HepG2 (cell line): Measurements from ENCODE around the gene WWP2. TPM values are rescaled to one million over a fixed set of nuclear protein-coding genes. Genes with fewer than 3 reads are reported as not detected.

Source experiments
- FLYWCH1 ChIP-seq: sonication (generic); formaldehyde crosslinking; IDR thresholded peaks from 2 replicates; pipeline ENCODE4 v1.8.1; 2023; ENCODE audit warnings: mild to moderate bottlenecking, missing genetic modification reagents
- IRF2 ChIP-seq: IDR thresholded peaks from 2 replicates; pipeline ENCODE4 v1.6.1; 2018; ENCODE audit warnings: missing genetic modification reagents, missing compliant biosample characterization
- MAFK ChIP-seq, 2 experiments: IDR thresholded peaks in 1 of 2; conservative IDR thresholded peaks in 1 of 2; 2 replicates each; pipeline ENCODE4 v1.6.1; 2011; ENCODE audit warnings: improper control_type of control experiment in 2 of 2, low read length in 2 of 2
- ONECUT2 ChIP-seq: sonication (generic); formaldehyde crosslinking; IDR thresholded peaks from 2 replicates; pipeline ENCODE4 v1.4.0; 2020; ENCODE audit warnings: missing genetic modification reagents
- PITX1 ChIP-seq: sonication (generic); formaldehyde crosslinking; IDR thresholded peaks from 2 replicates; pipeline ENCODE4 v1.5.1; 2020; ENCODE audit warnings: mild to moderate bottlenecking, missing genetic modification reagents
- POLR2AphosphoS5 ChIP-seq: IDR thresholded peaks from 2 replicates; pipeline ENCODE4 v1.6.1; 2012; ENCODE audit warnings: low read depth, low read length
- PPARG ChIP-seq: conservative IDR thresholded peaks from 2 replicates; pipeline ENCODE4 v1.6.1; 2016; ENCODE audit warnings: missing biosample characterization, missing genetic modification reagents
- PRDM10 ChIP-seq: sonication (generic); formaldehyde crosslinking; IDR thresholded peaks from 2 replicates; pipeline ENCODE4 v1.4.0; 2020; ENCODE audit warnings: low read depth, missing genetic modification reagents
- RERE ChIP-seq: IDR thresholded peaks from 2 replicates; pipeline ENCODE4 v1.6.1; 2016; ENCODE audit warnings: low read depth, missing genetic modification reagents, missing compliant biosample characterization
- SMARCC2 ChIP-seq: fragments of 450-650 bp; IDR thresholded peaks from 2 replicates; pipeline ENCODE4 v1.6.1; 2017; ENCODE audit warnings: antibody characterized with exemption, mild to moderate bottlenecking
- SMYD3 ChIP-seq: sonication (generic); formaldehyde crosslinking; IDR thresholded peaks from 2 replicates; pipeline ENCODE4 v1.8.1; 2023; ENCODE audit warnings: mild to moderate bottlenecking, missing genetic modification reagents
- SOX6 ChIP-seq, 2 experiments: fragments of 450-650 bp in 1 of 2; sonication (generic) in 1 of 2; formaldehyde crosslinking in 1 of 2; IDR thresholded peaks; 2 replicates each; pipeline versions ENCODE4 v1.4.0 to v1.6.1; 2017 to 2020; ENCODE audit warnings: antibody characterized with exemption in 1 of 2, mild to moderate bottlenecking in 1 of 2, missing genetic modification reagents in 1 of 2
- ZBTB44 ChIP-seq: sonication (generic); formaldehyde crosslinking; IDR thresholded peaks from 2 replicates; pipeline ENCODE4 v1.4.0; 2020; ENCODE audit warnings: missing genetic modification reagents
- ZFP36L1 ChIP-seq: sonication (generic); formaldehyde crosslinking; IDR thresholded peaks from 2 replicates; pipeline ENCODE4 v1.8.0; 2022; ENCODE audit warnings: mild to moderate bottlenecking, missing genetic modification reagents, moderate library complexity
- ZNF709 ChIP-seq: sonication (generic); formaldehyde crosslinking; IDR thresholded peaks from 2 replicates; pipeline ENCODE4 v1.5.0; 2020; ENCODE audit warnings: mild to moderate bottlenecking, missing genetic modification reagents
- ZNF713 ChIP-seq: sonication (generic); formaldehyde crosslinking; IDR thresholded peaks from 2 replicates; pipeline ENCODE4 v1.4.0; 2020; ENCODE audit warnings: mild to moderate bottlenecking, missing genetic modification reagents
- ZNF724P ChIP-seq: sonication (generic); formaldehyde crosslinking; IDR thresholded peaks from 2 replicates; pipeline ENCODE4 v1.8.0; 2022; ENCODE audit warnings: missing genetic modification reagents, borderline replicate concordance
- polyA plus RNA-seq, 8 experiments: library from polyadenylated mRNA; depleted of rRNA in 3 of 8; stranded (reverse) in 7 of 8; unstranded in 1 of 8; fragments of >200 nt; fragmentation: Illumina TruSeq in 4 of 8; extraction: Trizol in 4 of 8; gene quantifications; 2 replicates each; pipeline versions ENCODE4 v1.2.1 to v1.2.3, GENCODE V29; 2011 to 2016; ENCODE audit warnings: low read depth in 4 of 8, missing spikeins in 1 of 8, mixed read lengths in 1 of 8; ENCODE audit not compliant: insufficient read depth in 1 of 8
- total RNA-seq, 5 experiments: library from RNA; depleted of rRNA; stranded (reverse); fragments of >200 nt; fragmentation: Illumina TruSeq; extraction: Trizol; gene quantifications; 2 replicates each; pipeline ENCODE4 v1.2.3, GENCODE V29; 2016; ENCODE audit warnings: low read depth in 1 of 5

Gene WWP2
- total and polyA plus RNA-seq, 2 of the 13 experiments (the other 11 are each of a cell fraction or from before 2014, with no cell fraction given), result 11.4 to 28.2 TPM

- TF ChIP-seq PRDM10 (CRISPR knock-in tag) (peak; percentile 45; the same call in 1 of the 2 replicates), SMYD3 (CRISPR knock-in tag) (no peak; the same call in 1 of the 2 replicates), SMARCC2 (no peak), ZBTB44 (no peak), SOX6 (IDR thresholded peaks at IDR 0.05) (no peak), SOX6 (CRISPR knock-in tag; IDR thresholded peaks at IDR 0.05) (peak; percentile 91), ZNF713 (CRISPR knock-in tag) (peak; percentile 41; the same call in 1 of the 2 replicates), ONECUT2 (peak; percentile 40; the same call in 1 of the 2 replicates), PPARG (0 out of 2 replicates have a peak, but pooled peaks have one; percentile 59), ZNF724P (CRISPR knock-in tag) (no peak), RERE (CRISPR knock-in tag) (no peak), FLYWCH1 (CRISPR knock-in tag) (no peak), ZFP36L1 (CRISPR knock-in tag) (peak; percentile 32; the same call in 1 of the 2 replicates), ZNF709 (0 out of 2 replicates have a peak, but pooled peaks have one; percentile 48), IRF2 (CRISPR knock-in tag) (peak; percentile 80), POLR2AphosphoS5 (peak; percentile 60; the same call in 1 of the 2 replicates), PITX1 (CRISPR knock-in tag) (peak; percentile 84), MAFK (conservative IDR thresholded peaks at IDR 0.05 in 1 of 2, IDR thresholded peaks at IDR 0.05 in 1 of 2; ENCODE audit: low read length in 2 of 2) (peak in 1 of 2 experiments; percentile 22; a peak in 2 of 4 replicates)
These were observed 60.2 kb downstream of the WWP2 start (continued) for GRCh38 chr16:69822174-69822935.
